Inflammatory macrophage (primary cell): ENCODE results near the gene CELA3A.
"Not testable (repeated sequence)": the region's sequence is repeated elsewhere in the genome, so short reads cannot be mapped to it uniquely, and the experiment has no call there.

Source experiments
- DNase-seq, 2 donors: peaks; one replicate each; pipeline ENCODE4 v3.0.0-alpha.2; 2020 to 2022

Gene CELA3A

GRCh38 chr1:21981253-21981652, 20.2 kb upstream of the CELA3A start:
- DNase-seq, result not testable (repeated sequence)

DNA sequence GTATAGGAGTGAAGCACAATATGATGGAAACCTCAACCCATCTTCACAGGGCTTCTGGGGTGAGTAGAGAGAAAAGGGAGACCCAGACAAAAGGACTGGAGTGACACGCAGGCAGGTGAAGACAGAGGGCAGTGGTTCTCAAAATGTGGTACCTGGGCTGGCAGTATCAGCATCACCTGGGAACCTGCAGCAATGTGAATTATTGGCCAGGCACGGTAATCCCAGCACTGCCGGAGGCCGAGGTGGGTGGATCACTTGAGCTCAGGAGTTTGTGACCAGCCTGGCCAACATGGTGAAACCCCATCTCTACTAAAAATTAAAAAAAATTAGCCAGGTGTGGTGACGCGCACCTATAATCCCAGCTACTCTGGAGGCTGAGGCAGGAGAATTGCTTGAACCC, 19.3 kb upstream of the CELA3A start:
- not testable (repeated sequence) for DNase-seq

- DNase-seq, result not testable (repeated sequence)
Measured at GRCh38 chr1:21983539-21983938, 17.9 kb upstream of the CELA3A start.

GRCh38 chr1:21985893-21986292, 15.6 kb upstream of the CELA3A start:
- not testable (repeated sequence) for DNase-seq

GRCh38 chr1:21986386-21986785, 15.1 kb upstream of the CELA3A start:
- DNase-seq, result not testable (repeated sequence)

GRCh38 chr1:21989672-21990393, 11.6 kb upstream of the CELA3A start:
- not testable (repeated sequence) for DNase-seq

DNA sequence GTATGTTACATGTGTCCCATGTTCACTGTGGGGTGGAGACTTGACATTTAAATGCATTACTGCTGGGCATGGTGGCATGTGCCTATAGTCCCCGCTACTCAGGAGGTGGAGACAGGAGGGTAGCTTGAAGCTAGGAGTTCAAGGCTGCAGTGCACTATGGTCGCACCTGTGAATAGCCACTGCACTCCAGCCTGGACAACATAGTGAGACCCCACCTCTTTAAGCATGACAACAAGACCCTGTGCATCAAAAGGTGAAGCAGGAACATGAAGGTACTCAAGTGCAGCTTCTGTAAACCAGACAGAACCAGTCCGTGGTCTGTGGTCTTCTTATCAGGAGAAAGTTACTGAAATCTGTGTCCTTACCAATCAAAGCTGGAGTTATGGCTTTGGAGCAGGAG, 9.3 kb upstream of the CELA3A start:
- DNase-seq, result not testable (repeated sequence)

GRCh38 chr1:21994716-21995115, 6.7 kb upstream of the CELA3A start:
- DNase-seq, result not testable (repeated sequence)

DNA sequence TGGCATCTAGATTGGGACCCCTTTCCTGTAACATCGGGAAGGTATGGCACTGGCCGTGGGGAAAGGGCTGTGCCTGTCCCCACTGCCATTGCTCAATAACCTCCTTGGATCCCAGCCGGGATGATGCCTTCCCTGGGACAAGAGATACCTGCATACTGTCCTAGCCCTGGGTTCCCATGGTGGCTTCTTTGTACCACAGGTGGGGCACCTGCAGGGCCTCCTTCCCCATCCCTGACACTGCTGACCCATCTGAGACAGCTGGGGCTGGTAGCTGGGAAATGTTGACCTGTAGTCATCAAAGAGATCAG, 4.8 kb upstream of the CELA3A start:
- DNase-seq, result not testable (repeated sequence)

DNA sequence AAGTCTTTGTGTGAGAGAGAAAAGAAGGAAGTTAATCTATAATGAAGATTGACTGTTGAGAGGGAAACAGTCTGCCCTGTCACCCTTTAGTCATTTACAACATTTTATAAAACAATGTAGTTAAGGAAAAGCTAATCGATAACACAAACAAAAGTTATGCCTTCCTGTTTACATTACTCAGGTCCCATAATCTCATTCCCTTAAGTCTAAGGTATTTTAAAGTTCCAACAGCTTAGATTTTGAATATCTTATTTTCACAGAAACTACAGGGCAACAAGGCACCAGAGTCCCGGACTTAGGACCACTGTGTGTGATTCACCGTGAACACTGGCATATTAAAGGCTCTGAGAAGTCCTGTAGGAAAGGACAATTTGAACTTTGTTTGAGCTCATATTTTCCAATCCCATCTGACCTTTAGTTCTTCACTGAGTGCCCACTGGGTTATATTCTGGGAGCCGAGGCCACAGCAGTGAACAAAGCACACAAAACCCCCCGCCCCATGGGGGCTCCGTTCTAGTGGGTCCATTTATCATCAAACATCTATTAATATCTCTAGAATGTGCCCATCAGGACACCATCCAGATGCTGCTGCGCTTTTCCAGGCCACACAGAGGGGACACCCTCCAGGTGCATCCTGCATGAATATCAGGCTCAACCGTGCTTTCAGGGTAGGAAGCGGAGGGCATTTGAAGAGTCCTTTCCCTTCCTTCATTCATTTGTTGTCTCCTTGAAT, 3.4 kb upstream of the CELA3A start:
- DNase-seq, result peak in 1 of 2 donors; percentile 3

- not testable (repeated sequence) for DNase-seq
Measured at GRCh38 chr1:21998624-21999294, 2.7 kb upstream of the CELA3A start.

- DNase-seq, result not testable (repeated sequence)
Measured at GRCh38 chr1:21999645-22000044, 1.8 kb upstream of the CELA3A start.

GRCh38 chr1:22002461-22002860, 1.0 kb downstream of the CELA3A start:
- DNase-seq, result not testable (repeated sequence)

DNA sequence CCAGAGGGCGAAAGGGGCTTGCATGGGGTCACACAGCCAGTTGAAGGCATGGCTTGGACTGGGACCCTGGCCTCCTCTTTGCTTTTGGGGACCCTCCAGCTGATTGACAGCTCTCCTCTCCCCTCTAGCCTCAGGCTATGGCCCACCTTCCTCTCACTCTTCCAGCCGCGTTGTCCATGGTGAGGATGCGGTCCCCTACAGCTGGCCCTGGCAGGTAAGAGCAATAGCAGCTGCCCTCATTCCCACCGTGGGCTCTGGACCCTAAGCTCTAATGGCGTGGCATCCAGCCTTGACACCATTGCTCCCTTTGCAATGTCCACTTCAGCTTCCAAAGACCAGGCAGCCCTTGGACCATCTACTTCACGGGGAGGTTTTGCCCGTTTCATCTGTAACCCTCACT, 1.4 kb downstream of the CELA3A start:
- not testable (repeated sequence) for DNase-seq

DNA sequence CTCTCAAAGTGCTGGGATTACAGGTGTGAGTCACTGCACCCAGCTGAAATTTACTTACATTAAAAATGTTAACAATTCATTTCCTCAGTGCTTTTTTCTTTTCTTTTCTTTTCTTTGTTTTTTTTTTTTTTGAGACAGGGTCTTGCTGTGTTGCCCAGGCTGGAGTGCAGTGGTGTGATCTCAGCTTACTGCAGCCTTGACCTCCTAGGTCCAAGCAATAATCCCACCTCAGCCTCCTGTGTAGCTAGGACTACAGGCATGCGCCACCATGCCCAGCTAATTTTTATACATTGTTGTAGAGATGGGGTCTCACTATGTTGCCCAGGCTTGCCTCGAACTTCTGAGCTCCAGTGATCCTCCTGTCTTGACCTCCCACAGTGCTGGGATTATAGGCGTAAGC, 2.5 kb downstream of the CELA3A start:
- not testable (repeated sequence) for DNase-seq

DNA sequence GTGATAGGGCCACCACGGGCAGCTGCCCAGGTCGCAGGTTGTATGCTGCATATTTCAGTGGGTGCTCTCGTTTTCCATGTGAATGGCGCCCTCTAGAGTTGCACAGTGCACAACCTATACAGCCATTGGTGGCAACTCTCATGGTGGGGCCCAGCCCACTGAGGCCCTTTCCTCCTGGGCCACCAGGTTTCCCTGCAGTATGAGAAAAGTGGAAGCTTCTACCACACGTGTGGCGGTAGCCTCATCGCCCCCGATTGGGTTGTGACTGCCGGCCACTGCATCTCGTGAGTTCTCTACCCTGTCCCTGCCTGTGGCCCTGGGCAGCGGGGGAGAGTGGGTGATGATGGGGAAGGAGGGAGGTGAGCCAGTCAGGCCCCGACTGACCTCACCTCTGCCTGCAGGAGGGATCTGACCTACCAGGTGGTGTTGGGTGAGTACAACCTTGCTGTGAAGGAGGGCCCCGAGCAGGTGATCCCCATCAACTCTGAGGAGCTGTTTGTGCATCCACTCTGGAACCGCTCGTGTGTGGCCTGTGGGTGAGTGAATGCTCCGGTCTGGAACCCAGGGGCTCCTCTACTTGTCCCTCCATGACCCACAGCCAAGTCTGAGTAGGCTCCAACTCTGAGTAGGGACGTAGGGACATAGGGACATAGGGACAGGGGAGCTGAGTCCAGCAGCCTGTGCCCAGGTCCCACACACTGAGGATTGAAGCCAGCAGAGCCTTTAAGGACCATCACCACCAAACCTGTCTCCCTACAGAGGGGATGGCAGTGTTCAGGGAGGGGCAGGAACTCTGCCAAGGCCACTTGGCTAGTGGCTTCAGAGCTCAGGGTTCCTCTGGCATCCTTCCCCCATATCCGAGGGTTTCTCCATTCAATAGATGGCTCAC, 4.0 kb downstream of the CELA3A start:
- peak; percentile 31 to 50 for DNase-seq

- not testable (repeated sequence) for DNase-seq
Measured at GRCh38 chr1:22006736-22007135, 5.3 kb downstream of the CELA3A start.

- DNase-seq, result not testable (repeated sequence)
Measured at GRCh38 chr1:22007262-22007661, 5.8 kb downstream of the CELA3A start.

DNA sequence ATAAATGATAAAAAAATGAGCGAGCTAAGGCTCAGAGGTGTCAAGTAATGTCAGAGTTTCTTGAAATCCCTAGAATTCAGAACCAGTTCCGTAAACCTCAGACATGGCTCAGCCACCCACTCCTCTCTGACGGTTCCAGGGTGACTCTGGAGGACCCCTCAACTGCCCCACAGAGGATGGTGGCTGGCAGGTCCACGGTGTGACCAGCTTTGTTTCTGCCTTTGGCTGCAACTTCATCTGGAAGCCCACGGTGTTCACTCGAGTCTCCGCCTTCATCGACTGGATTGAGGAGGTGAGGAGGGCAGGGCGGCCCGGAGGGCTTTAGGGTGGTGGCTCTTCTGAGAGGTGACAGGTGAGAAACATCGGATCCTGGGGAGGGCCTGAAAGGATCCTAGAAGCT, 8.1 kb downstream of the CELA3A start:
- DNase-seq, result not testable (repeated sequence)

DNA sequence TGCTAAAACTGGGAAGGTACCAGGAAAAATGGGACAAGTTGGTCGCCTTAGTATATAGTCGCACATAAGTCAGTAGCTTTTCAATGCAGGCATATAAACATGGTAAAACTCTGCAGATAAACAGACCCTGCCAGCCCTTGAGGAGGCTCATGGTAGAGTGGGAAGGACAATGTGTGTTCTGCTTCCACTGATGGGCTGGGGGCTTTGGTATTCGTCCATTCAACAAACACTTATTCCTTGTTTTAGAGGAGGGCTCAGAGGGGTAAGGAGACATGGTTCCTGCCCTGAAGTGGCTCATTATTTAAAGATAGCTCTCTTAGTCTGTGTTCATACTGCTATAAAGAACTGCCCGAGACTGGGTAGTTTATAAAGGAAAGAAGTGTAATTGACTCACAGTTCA, 11.3 kb downstream of the CELA3A start:
- not testable (repeated sequence) for DNase-seq

- DNase-seq, result not testable (repeated sequence)
Measured at GRCh38 chr1:22014575-22015206, 13.2 kb downstream of the CELA3A start.
